ENCODE results near the gene DDX19B. TPM values are rescaled to one million over a fixed set of nuclear protein-coding genes. Genes with fewer than 3 reads are reported as not detected.
A peak's percentile ranks its signal among the peaks of the same experiment; 100 is the strongest.

Gene DDX19B
- total and polyA plus RNA-seq, 3 experiments from 2014 or later = 36.0 to 52.9 (median 38.8) TPM

GRCh38 chr16:70380919-70381603 lies 82.1 kb downstream of the DDX19B start:
- POLR2A ChIA-PET = interaction anchor here (0.6 to 3.1 kb wide), 13 partner anchors 9 to 1536 kb away, joined by 3 to 27 read pairs (median 7); partner anchors contain the start of genes AARS1, COG4, DDX19A and DDX19B

GRCh38 chr16:70381604-70382342 lies 82.8 kb downstream of the DDX19B start:
- Histone ChIP-seq H3K27ac (ENCODE audit: low read depth, low read length) (peak overlapping the region; percentile 25), H3K36me3 (ENCODE audit: insufficient read depth, low read length) (peaks cover 3% of the 10 kb centered on the region), H3K27me3 (ENCODE audit: insufficient read depth, low read length, poor library complexity, severe bottlenecking) (no peaks in the 10 kb centered on the region), H3K4me1 (ENCODE audit: insufficient read depth, low read length) (peaks cover 16% of the 10 kb centered on the region), H3K9me3 (ENCODE audit: low read length) (no peaks in the 10 kb centered on the region), H3K4me3 (ENCODE audit: low read length) (peak overlapping the region; percentile 66)
- ChIA-PET POLR2A (interaction anchor here (0.6 to 3.1 kb wide), 12 partner anchors 10 to 1537 kb away, joined by 3 to 27 read pairs (median 6); partner anchors contain the start of genes AARS1, COG4, DDX19A and DDX19B), CTCF (interaction anchor here (0.6 to 1.7 kb wide), 7 partner anchors 13 to 272 kb away, joined by 3 to 9 read pairs (median 3); partner anchors contain the start of genes DDX19A, FCSK and ST3GAL2)
- H3K36me3 Mint-ChIP-seq = peaks cover 0 to 24% (median 4%) of the 10 kb centered on the region in 3 donors
- no peaks in the 10 kb centered on the region for H3K9me3 Mint-ChIP-seq
- H3K4me1 Mint-ChIP-seq = peaks cover 18 to 21% (median 19%) of the 10 kb centered on the region in 3 donors
- peak overlapping the region; percentile 85 to 98 (median 92) for H3K27ac Mint-ChIP-seq
- DNase-seq = no peak
- peak overlapping the region; percentile 92 to 99 (median 96) for H3K4me3 Mint-ChIP-seq
- no peaks in the 10 kb centered on the region for H3K27me3 Mint-ChIP-seq

More at GRCh38 chr16:70380919-70381603, 82.1 kb downstream of the DDX19B start:
- H3K36me3 ChIP-seq (ENCODE audit: insufficient read depth, low read length) = peaks cover 3% of the 10 kb centered on the region
- peak overlapping the region; percentile 25 for H3K27ac ChIP-seq (ENCODE audit: low read depth, low read length)
- CTCF ChIA-PET = interaction anchor here (0.6 to 1.9 kb wide), 13 partner anchors 11 to 273 kb away, joined by 3 to 9 read pairs (median 4); partner anchors contain the start of genes DDX19A, FCSK and ST3GAL2
- Mint-ChIP-seq H3K4me3 (peak overlapping the region; percentile 92 to 99 (median 96)), H3K4me1 (peaks cover 18 to 23% (median 19%) of the 10 kb centered on the region in 3 donors), H3K27me3 (no peaks in the 10 kb centered on the region), H3K9me3 (no peaks in the 10 kb centered on the region), H3K36me3 (peaks cover 0 to 27% (median 4%) of the 10 kb centered on the region in 3 donors), H3K27ac (peak overlapping the region; percentile 85 to 98 (median 92))
- H3K4me1 ChIP-seq (ENCODE audit: insufficient read depth, low read length) = peaks cover 16% of the 10 kb centered on the region
- no peaks in the 10 kb centered on the region for H3K27me3 ChIP-seq (ENCODE audit: insufficient read depth, low read length, poor library complexity, severe bottlenecking)
- H3K4me3 ChIP-seq (ENCODE audit: low read length) = peak overlapping the region; percentile 66
- H3K9me3 ChIP-seq (ENCODE audit: low read length) = no peaks in the 10 kb centered on the region
- DNase-seq = peak; percentile 94 to 97 (median 95)

- Histone ChIP-seq H3K36me3 (ENCODE audit: insufficient read depth, low read length) (peaks cover 3% of the 10 kb centered on the region), H3K27ac (ENCODE audit: low read depth, low read length) (no peak overlapping the region), H3K4me1 (ENCODE audit: insufficient read depth, low read length) (peaks cover 16% of the 10 kb centered on the region), H3K4me3 (ENCODE audit: low read length) (no peak overlapping the region), H3K9me3 (ENCODE audit: low read length) (no peaks in the 10 kb centered on the region), H3K27me3 (ENCODE audit: insufficient read depth, low read length, poor library complexity, severe bottlenecking) (no peaks in the 10 kb centered on the region)
- Mint-ChIP-seq H3K27ac (peak overlapping the region in 6 of 8 donors; percentile 41 to 79 (median 57)), H3K36me3 (peaks cover 0 to 30% (median 6%) of the 10 kb centered on the region in 3 donors), H3K4me1 (peaks cover 14 to 16% (median 15%) of the 10 kb centered on the region in 3 donors), H3K9me3 (no peaks in the 10 kb centered on the region), H3K4me3 (peak overlapping the region in 2 of 7 donors; percentile 37 to 95), H3K27me3 (no peaks in the 10 kb centered on the region)
- ChIA-PET POLR2A (no interaction called here), CTCF (no interaction called here)
- DNase-seq = no peak
Measured at GRCh38 chr16:70383421-70383960, 84.5 kb downstream of the DDX19B start.

Other genes starting within 250 kb of the DDX19B start
- 10 to 100 TPM; 21.1 to 21.8 TPM for gene PDPR, start 184.9 kb upstream of the DDX19B start, total RNA-seq
- gene PDPR, start 184.9 kb upstream of the DDX19B start, polyA plus RNA-seq = 11.5 TPM
- under 1 TPM; 0.42 to 0.79 TPM for gene CLEC18C, start 125.4 kb upstream of the DDX19B start, total RNA-seq
- not detected for gene CLEC18C, start 125.4 kb upstream of the DDX19B start, polyA plus RNA-seq
- gene EXOSC6, start 47.2 kb upstream of the DDX19B start, total RNA-seq = 10 to 100 TPM; 43.1 to 44.5 TPM
- gene EXOSC6, start 47.2 kb upstream of the DDX19B start, polyA plus RNA-seq = 14.3 TPM
- gene AARS1, start 9.7 kb upstream of the DDX19B start, total RNA-seq = 100 to 1,000 TPM; 135 to 136 TPM
- 38.6 TPM for gene AARS1, start 9.7 kb upstream of the DDX19B start, polyA plus RNA-seq
- 10 to 100 TPM; 73.6 to 76.1 TPM for gene DDX19A, start 47.7 kb downstream of the DDX19B start, total RNA-seq
- gene DDX19A, start 47.7 kb downstream of the DDX19B start, polyA plus RNA-seq = 45.3 TPM
- 10 to 100 TPM; 24.2 to 24.8 TPM for gene ST3GAL2, start 139.9 kb downstream of the DDX19B start, total RNA-seq
- gene ST3GAL2, start 139.9 kb downstream of the DDX19B start, polyA plus RNA-seq = 20.1 TPM
- 10 to 100 TPM; 15.1 to 16.9 TPM for gene FCSK, start 155.4 kb downstream of the DDX19B start, total RNA-seq
- gene FCSK, start 155.4 kb downstream of the DDX19B start, polyA plus RNA-seq = 7.8 TPM
- 10 to 100 TPM; 50.7 to 51.9 TPM for gene COG4, start 224.4 kb downstream of the DDX19B start, total RNA-seq
- 48.9 TPM for gene COG4, start 224.4 kb downstream of the DDX19B start, polyA plus RNA-seq
- 100 to 1,000 TPM; 605 to 642 TPM for gene SF3B3, start 224.6 kb downstream of the DDX19B start, total RNA-seq
- 134 TPM for gene SF3B3, start 224.6 kb downstream of the DDX19B start, polyA plus RNA-seq

All from CD8-positive, alpha-beta memory T cell (primary cell).